Left forelimb (tissue), 1 donor: Measurements from ENCODE around the gene CDCA7.
"Not testable (repeated sequence)": the region's sequence is repeated elsewhere in the genome, so short reads cannot be mapped to it uniquely, and the experiment has no call there.

Experiments used
- DNase-seq: peaks from one replicate; pipeline ENCODE4 v3.0.0-alpha.2; 2018; ENCODE audit warnings: low spot score

Gene CDCA7

DNA sequence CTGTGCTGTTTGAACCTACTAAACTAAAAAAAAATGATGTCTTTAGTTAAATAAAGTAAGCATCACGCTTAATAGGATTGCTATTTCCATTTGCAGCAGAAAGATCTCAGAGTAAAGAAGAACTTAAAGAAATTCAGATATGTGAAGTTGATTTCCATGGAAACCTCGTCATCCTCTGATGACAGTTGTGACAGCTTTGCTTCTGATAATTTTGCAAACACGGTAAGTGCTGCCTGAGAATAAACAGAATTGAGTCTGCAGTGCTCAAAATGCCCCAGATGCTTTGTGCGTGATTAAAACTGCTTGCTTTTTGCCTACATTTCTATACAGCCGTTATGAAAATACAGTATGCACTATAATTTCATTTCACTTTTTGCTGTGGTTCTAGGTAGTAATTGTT lies 3.9 kb downstream of the CDCA7 start:
- no peak for DNase-seq

DNA sequence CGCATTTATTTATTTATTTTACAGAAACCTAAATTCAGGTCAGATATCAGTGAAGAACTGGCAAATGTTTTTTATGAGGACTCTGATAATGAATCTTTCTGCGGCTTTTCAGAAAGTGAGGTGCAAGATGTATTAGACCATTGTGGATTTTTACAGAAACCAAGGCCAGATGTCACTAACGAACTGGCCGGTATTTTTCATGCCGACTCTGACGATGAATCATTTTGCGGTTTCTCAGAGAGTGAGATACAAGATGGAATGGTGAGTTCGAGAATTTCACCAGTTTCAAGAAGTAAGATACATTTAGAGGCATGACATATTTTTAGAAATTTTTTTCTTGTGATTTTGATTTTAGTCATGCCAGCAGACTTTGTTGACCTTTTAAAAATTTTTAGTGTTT lies 4.6 kb downstream of the CDCA7 start:
- no peak for DNase-seq

DNA sequence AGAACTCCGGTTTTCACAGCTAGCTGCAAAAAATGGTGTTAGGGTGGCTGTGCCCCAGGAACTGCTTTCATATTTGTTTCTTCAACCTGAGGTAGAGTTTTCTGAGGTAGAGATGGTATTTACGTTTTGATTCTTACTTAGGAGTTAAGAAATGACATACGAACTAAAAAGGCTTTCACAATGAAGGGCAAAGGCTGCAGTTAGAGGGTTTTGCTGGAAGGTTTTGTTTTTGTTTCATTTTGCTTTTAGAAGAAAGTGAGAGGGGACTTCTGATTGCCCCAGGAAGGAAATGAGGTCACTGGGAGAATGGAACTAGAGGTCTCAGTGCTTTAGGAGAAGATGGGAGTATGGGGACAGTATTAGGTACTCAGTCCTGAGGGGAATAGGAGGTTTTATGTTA lies 15.5 kb downstream of the CDCA7 start:
- DNase-seq, result no peak

DNA sequence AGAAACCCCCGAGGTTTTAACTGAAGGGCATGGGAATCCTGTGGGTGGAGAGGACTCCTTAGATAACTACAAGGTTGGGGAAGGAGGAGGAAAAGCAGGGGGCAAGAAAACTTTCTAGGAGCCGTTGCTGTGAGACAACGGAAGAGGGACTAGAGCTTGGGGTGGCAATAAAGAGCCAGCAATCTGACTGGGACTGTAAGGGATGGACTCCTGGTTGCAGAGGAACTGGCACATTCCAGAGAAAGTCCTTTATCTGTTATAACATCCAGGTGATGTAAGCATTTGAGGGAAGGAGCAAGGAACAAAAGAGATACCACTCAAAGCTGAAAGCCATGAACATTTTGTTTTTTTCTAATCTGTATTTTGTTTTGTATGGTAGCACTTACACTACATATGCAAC lies 16.4 kb downstream of the CDCA7 start:
- DNase-seq, result no peak

DNA sequence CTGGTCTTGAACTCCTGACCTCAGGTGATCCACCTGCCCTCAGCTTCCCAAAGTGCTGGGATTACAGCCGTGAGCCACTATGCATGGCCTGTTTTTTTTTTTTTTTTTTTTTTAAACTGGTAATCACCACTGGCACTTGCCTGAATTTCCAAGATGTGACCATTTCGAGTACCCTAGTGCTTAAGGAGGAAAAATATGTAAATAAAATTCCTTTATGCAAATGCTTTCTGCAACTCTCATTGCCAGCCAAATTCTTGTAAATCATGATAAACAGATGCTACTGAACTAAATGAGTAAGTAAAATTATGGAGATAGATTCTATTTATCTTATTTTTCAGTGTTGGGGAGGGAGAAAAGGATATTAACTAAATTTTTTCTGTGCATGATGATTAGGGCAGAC lies 18.6 kb downstream of the CDCA7 start:
- no peak for DNase-seq

DNA sequence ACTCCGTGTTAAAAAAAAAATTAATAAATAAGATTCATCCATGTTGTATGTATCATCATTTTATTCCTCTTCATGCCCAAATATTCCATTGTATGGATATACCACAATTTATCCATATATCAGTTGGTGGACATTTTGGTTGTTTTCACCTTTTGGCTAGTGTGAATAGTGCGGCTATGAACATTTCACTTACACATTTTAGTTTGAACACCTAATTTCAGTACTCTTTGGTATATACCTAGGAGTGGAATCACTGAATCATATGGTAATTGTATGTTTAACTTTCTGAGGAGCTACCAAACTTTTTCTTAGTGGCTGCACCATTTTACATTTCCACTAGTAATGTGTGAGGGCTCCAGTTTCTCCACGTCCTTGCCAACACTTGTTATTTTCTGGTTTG lies 20.0 kb downstream of the CDCA7 start:
- no peak for DNase-seq

DNA sequence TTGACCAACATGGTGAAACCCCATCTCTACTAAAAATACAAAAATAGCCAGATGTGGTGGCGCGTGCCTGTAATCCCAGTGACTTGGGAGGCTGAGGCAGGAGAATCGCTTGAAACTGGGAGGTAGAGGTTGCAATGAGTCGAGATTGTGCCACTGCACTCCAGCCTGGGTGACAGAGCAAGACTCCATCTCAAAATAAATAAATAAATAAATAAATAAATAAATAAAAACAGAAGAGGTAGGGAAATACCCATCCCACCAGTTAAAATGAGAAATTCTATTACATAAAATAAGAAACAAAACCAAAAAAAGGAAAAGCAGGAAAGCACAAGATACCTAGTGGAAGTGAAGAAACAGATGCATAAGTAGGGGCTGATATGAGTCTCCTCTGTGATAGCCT lies 30.9 kb downstream of the CDCA7 start:
- not testable (repeated sequence) for DNase-seq

DNA sequence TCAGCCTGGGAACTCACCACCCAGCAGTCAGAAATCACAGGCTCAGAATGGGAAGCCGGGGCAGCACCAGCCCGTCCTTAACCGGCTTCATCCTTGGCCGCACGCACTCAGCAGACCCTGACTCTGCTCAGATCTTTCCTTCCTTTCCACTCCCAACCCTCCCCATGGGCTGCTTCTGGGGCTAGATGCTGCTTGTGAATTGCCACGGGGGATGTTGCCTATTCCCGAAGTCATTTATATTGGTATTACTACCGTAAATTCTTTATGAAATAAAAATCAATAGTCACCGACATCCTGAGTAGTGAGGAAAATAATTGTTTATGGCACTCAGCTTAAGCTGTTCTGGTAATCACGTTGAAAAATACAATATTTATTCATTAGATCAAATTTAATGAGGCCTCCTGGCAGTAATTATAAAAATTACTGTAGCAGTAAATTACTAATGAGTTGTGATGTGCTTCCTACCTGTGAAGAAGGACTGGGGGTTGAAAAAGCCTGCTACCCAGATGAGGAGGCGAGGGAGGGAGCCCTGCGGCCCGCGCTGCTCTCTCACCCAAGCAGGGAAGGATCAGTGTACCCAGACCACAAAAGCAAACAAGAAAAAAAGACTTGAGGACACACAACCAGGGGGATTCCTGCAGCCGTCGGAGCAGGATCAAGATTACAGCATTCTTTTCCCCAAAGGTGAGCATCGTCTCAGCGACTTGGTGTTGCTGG lies 31.5 kb downstream of the CDCA7 start:
- no peak for DNase-seq

DNA sequence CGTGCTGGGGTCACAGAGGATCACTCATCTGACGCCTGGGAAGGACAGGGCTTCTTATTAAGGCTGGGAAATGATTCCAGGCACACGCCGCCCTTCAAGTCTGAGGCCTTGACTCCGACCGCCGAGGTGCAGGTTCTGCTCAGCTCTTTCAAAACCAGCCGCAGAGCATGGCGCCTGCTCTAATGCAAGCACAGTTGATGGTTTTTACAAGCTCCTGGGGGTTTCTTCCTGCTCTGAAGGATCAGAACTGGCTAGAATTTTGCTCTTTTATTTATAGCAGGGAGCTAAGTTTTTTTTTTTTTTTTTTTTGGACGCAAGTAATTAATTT lies 32.0 kb downstream of the CDCA7 start:
- DNase-seq, result no peak

DNA sequence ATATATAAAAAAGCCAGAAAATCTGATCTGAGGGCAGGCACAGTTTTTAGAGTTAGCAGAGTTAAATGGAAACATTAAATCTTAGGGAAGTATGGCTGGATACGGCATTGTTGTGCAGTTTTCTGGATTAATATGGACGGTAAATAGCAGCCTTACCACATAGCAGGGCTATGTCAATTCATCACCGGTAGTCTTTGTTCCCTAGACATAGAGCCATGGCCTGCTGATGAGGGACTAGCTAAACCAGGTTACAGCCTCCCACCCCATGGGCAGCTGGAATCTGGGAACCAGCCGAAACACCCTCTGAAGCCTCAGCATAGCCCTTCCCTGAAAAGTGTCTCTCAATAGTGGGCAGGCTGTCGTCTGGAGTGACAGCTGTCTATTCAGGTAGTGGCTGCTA lies 32.4 kb downstream of the CDCA7 start:
- no peak for DNase-seq

DNA sequence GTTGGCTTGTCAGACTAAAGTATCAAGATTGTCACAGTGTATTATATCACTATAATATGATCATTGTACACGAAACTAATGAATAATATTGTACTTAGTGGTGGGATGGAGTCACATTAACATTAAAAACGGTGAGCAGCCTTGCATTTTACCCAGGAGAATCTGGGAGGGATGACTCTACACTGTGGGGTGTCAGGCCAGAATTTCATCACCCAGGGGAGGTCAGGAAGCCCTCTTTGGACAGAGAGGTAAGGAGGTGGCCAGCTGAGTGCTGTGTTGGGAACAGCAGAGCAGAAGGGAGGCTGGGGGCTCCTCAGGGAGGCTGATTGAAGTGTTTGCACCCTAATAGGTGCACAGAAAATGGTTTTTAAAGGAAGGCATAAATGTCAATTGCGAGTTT lies 33.0 kb downstream of the CDCA7 start:
- DNase-seq, result no peak

DNA sequence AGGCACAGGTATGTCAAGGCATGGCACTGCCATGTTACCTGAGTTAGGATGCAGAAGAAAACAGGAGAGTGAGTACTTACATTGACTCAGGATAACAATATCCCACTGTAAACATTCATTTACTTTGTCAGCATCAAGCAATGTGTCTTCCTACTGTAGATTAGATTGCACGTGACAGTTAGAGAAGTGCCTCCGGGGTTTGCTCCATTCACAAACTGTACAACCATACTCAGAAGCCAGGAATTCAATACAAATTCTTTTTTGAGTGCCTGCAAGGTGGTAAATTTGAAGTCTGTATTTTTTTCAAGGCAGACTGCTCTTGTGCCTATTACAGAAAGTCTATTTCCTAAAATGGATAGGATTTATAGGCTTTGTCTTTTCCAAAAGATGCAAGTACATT lies 34.1 kb downstream of the CDCA7 start:
- DNase-seq, result no peak

DNA sequence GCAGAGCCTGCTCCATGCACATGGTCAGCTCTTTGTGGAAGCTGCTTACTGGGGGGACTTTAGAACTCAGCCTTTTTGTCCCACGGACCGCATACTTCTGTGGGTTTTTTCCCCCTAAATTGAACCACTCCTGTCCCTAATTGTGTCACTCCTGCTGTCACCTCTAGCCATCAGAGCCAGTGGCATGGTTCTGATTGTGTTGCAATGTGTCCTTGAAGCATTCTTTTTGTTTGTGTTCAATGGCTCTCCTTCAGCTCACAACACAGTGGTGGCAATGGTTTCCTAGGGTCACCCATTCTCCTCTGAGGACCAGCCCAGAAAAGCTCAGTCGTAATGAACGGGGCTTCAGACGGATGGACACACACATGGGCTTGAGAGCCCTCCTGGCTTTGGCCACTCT lies 35.4 kb downstream of the CDCA7 start:
- no peak for DNase-seq

DNA sequence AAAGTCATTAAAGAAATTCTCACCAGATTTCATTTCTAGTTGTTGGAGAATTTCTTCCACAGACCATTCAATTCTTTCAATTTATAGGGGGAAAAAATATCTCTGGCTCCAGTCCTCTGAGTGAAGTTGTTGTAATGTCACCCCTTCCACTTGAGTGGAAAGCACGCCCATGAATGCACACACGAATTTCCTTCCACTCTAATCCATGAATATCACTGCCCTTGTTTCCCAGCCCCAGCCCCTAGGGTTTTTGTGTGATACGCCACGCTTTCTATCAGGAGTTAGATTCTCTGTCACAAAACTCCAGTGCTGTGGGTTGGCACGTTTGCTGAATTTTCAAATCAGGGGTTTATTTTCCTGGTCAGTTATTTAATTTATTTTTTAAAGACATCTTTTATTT lies 38.1 kb downstream of the CDCA7 start:
- no peak for DNase-seq

DNA sequence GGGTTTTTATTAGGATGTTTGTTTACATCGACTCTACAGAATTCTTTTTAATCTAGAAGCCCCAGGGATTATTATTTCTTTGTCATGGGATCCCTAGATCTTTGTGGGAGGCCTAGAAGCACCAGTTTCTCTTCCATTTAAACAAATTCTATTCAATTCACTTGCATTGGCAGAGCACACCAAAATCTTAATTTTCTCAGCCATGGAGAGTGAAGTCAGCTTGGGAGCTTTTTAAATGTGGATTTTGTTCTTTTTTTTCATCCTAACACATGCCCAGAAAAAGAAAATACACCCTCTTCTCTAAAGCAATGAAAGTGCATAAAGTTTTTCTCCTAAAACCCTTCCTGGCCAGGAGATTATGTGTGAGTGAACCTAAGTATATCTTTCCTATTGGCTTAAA lies 38.5 kb downstream of the CDCA7 start:
- no peak for DNase-seq

DNA sequence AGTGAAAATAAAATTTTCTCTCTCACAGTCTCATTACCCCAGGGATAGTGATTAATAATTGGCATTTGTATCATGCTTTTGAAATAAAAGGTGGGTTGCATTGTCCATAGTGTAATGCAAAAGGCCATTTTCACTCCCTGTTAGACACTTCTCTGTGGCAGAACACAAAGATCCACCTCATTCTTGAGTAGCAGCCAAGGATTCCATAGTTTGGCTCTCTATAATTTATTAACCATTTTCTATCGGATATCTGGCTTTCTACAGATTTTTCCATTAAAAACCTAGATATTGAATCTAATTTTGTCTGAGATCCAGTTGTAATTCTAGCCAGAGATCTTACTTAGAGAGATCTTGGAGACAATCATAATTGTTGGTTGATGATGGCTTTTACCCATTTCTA lies 39.0 kb downstream of the CDCA7 start:
- no peak for DNase-seq

DNA sequence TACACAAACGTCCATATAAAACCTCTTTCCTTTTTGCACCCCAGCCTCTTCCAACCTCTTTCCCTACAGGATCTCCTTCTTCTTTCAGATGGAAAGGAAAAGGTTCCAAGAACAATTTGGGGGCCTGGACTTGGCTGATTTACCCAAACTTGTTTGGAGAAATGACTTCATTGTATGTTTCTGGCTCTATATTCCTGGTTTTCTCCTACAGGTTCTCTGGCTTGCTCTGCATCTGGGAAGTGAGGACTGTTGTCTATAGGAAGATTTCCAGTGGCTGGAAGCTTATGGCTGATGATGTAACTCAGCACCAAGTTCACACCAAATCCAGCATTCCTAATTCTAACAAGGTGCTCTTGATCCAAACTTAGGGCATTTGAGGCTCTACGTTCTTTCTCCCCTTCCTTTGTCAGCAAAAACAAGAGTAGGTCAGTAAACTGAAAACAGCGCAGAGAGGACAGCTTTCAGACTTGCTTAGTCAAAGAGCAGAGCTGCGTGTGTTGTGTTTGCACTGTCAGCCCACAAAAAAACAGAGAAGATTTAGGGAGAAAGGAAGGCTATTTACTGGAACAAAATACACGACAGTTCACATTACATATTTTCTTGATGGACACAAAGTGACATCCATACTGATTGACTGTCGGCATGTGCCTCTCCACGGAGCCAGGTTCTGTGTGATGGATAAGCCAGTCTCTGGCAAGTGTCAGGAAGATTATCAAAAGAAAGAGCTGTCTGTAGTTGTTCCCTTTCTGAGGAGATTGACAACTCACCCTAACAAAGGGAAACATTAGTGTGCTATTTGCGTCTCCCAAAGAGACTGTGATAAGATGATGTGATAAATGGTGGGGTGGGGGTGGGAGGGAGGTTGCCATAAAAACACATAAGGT lies 39.7 kb downstream of the CDCA7 start:
- DNase-seq, result no peak

DNA sequence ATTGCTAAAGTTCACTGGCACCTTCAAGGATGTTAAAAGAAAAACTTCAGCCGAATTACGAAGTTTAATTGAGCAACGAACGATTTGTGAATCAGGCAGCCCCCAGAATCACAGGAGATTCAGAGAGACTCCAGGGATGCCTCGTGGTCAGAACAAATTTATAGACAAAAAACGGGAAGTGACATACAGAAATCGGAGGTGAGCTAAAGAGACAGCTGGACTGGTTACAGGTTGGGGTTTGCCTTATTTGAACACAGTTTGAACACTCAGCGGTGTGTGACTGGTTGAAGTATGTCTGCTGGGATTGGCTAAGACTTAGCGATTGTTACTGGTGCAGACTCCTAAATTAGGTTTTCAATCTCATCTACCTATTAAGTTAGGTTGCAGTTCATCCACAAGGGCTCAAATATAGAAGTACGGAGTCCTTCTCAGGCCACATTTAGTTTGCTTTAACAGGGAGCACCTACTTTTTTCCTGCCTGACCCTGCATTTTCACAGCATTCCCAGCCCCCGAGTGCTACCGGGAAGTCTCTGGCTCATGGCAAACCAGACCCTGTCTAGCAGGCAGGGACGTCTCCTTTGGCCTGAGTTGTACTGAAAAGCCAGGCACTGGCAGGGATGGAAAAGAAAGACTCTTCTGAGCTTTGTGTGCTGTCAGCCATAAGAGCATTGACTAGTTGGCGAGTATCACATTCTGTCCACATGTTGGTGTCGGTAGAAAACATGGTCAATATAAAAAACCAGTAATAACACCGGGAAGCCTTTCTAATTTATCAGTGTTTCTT lies 41.1 kb downstream of the CDCA7 start:
- DNase-seq, result no peak

DNA sequence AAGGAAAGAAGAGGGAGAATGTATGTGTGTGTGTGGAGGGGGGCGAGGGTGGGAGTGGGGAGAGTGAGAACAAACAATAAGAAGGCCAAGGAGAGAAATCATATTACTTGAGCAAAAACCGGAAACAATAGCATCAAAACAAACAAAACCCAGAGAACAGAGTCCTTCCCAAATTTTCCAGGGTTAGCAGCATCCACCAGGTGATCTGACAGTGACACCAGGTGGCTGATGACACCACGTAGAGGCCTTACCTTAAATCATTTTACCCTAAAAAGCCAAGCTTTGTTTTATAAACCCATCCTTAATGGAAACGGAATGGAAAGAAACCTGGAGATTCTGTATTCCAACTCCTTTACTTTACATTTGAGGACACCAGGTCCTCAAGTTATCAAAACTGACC lies 42.9 kb downstream of the CDCA7 start:
- no peak for DNase-seq

DNA sequence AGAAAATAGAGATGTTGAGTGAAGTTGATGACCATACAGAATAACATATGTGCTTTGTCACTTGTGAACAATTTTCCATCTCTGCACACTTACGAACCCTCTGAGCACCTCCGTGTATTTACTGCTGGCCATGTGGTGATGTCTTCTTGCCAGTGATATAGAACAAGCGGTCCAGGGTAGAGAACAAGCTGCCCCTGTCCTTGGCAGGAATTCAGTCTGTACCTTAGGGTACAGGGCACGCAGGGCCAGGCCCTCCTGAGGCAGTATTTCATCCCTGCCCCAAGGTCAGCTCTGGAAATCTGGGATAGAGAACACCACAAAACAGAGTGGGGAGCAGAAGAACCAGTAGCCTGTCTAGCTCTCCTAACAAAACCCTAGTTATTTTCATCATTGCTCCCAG lies 44.6 kb downstream of the CDCA7 start:
- DNase-seq, result no peak

DNA sequence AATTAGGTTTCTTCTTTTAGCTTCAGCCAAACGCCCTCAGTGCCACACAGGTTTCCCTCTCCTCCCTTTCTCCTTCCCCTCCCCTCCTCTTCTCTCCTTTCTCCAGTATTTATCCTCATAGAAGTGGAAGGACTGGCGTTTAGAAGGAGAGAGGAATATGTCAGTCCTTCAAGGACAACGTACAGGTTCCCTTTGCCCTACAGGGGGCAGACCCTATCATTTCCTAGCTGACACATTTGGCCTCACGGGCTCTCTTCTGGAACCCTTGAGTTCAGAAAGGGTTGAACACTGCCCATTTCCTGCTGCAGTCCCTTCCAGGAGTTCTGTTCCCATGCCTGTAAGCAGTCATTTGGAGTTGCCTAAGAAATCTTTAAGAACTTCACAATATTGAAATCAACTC lies 46.1 kb downstream of the CDCA7 start:
- DNase-seq, result no peak

DNA sequence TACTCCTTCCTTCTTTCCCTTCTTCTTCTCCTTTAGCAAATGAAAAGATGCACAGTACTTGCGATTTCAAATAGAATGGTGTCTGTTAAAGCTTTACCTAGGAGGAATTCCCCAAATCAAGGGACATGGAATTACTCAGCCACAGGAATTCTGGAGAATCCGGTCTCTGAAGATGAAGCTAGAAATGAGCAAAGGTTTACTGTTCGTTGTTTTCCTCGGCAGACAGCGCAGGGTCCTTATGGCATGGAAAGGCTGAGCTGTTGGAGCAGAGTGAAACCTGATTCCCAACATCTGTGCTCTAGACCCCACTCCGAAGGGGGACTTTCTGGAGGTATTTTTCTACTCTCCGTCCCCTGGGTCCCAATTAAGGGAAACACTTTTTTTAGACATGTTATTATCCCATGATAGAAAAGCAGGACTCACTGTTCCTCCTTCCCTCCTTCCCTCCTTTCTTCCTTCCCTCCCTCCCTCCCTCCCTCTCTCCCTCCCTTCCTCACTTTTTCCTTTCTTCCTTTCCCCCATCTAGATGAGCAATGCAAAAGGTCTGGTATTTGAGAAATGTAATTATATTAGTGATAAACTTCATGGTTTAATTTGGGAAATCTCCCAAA lies 47.1 kb downstream of the CDCA7 start:
- no peak for DNase-seq
